Tibial artery (tissue), 4 donors: ENCODE results near the gene DAND5.
"Not testable (repeated sequence)": the region's sequence is repeated elsewhere in the genome, so short reads cannot be mapped to it uniquely, and the experiment has no call there.

Source experiments
- DNase-seq, 2 donors: peaks; one replicate each; pipeline ENCODE4 v3.0.0-alpha.2; 2019
- H3K27ac ChIP-seq, 2 donors: fragments of 200-600 bp; sonication (generic) in 1 of 2; 1 replicate in 1 of 2; 2 replicates in 1 of 2; pipeline ENCODE4 v1.5.1; 2018 to 2019; ENCODE audit warnings: mild to moderate bottlenecking in 1 of 2
- H3K27me3 ChIP-seq, 2 donors: fragments of 200-600 bp; sonication (generic) in 1 of 2; one replicate each; pipeline versions ENCODE4 v1.5.1 to v1.6.0; 2016 to 2019
- H3K36me3 ChIP-seq, 3 donors: fragments of 200-600 bp; sonication (generic) in 2 of 3; one replicate each; pipeline ENCODE4 v1.5.1; 2016 to 2019; ENCODE audit warnings: mild to moderate bottlenecking in 2 of 3
- H3K4me1 ChIP-seq, 4 donors: fragments of 200-600 bp; sonication (generic) in 2 of 4; 1 replicate in 3 of 4; 2 replicates in 1 of 4; pipeline ENCODE4 v1.5.1; 2016 to 2019
- H3K4me3 ChIP-seq, 2 donors: fragments of 200-600 bp; sonication (generic) in 1 of 2; 1 replicate in 1 of 2; 2 replicates in 1 of 2; pipeline ENCODE4 v1.5.1; 2018 to 2019; ENCODE audit warnings: mild to moderate bottlenecking in 2 of 2
- H3K9me3 ChIP-seq, 3 donors: fragments of 200-600 bp; sonication (generic) in 1 of 3; one replicate each; pipeline ENCODE4 v1.5.1; 2016 to 2019
- intact Hi-C: fragments of 100-400 bp; cut with DNase I; formaldehyde crosslinking; loops from one replicate; pipeline ENCODE4 v1.15.0; 2023; ENCODE audit warnings: low total_unique reads
- TF ChIP-seq, protein P1 (sequence below), 2 experiments: fragments of 200-600 bp in 1 of 2; fragments of 450-650 bp in 1 of 2; IDR thresholded peaks; one replicate each; pipeline ENCODE4 v1.5.1; 2017 to 2019; ENCODE audit warnings: antibody characterized with exemption in 2 of 2, mild to moderate bottlenecking in 1 of 2, moderate library complexity in 1 of 2

DAND5 gene

DNA sequence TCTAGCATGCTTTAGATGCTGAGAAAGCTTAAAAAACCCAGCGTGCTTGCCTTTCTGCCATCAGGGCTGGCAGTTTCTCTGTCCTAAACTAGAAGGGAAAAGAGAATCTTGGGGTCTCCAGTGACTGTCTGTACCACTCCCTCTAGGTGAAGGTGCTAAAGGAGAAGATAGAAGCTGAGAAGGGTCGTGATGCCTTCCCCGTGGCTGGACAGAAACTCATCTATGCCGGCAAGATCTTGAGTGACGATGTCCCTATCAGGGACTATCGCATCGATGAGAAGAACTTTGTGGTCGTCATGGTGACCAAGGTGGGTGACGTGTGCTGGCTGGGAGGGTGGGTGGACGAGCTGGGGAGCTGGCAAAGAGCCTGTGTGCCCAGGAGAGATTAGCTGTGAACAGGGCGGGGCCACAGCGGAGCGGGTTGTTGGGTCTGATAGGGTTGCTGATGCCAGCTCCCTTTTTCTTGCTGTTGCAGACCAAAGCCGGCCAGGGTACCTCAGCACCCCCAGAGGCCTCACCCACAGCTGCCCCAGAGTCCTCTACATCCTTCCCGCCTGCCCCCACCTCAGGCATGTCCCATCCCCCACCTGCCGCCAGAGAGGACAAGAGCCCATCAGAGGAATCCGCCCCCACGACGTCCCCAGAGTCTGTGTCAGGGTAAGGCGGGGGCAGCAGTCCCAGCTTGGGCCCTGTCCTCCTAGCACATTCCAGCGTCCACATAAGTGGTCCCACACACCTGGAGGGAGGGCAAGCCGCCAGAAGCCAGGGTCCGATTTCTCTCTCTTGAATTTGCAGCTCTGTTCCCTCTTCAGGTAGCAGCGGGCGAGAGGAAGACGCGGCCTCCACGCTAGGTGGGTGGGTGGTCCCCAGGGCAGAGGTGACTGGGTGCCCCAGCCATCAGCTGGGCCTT, 21.4 kb upstream of the DAND5 start:
- H3K36me3 ChIP-seq: peaks cover 60 to 80% (median 69%) of the 10 kb centered on the region in 3 donors
- no peaks in the 10 kb centered on the region for H3K9me3 ChIP-seq
- H3K4me3 ChIP-seq: no peak overlapping the region
- TF ChIP-seq, protein P1, sequence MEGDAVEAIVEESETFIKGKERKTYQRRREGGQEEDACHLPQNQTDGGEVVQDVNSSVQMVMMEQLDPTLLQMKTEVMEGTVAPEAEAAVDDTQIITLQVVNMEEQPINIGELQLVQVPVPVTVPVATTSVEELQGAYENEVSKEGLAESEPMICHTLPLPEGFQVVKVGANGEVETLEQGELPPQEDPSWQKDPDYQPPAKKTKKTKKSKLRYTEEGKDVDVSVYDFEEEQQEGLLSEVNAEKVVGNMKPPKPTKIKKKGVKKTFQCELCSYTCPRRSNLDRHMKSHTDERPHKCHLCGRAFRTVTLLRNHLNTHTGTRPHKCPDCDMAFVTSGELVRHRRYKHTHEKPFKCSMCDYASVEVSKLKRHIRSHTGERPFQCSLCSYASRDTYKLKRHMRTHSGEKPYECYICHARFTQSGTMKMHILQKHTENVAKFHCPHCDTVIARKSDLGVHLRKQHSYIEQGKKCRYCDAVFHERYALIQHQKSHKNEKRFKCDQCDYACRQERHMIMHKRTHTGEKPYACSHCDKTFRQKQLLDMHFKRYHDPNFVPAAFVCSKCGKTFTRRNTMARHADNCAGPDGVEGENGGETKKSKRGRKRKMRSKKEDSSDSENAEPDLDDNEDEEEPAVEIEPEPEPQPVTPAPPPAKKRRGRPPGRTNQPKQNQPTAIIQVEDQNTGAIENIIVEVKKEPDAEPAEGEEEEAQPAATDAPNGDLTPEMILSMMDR (IDR thresholded peaks at IDR 0.05): no peak
- intact Hi-C loops: loop anchor here (10.0 kb wide), 1 partner anchor 63 kb away; the partner anchor contains the start of genes DNASE2 and KLF1
- H3K4me1 ChIP-seq: peaks cover 0 to 36% (median 25%) of the 10 kb centered on the region in 4 donors
- H3K27me3 ChIP-seq: no peaks in the 10 kb centered on the region
- peak overlapping the region in 1 of 2 donors; percentile 20 for H3K27ac ChIP-seq
- no peak for DNase-seq

DNA sequence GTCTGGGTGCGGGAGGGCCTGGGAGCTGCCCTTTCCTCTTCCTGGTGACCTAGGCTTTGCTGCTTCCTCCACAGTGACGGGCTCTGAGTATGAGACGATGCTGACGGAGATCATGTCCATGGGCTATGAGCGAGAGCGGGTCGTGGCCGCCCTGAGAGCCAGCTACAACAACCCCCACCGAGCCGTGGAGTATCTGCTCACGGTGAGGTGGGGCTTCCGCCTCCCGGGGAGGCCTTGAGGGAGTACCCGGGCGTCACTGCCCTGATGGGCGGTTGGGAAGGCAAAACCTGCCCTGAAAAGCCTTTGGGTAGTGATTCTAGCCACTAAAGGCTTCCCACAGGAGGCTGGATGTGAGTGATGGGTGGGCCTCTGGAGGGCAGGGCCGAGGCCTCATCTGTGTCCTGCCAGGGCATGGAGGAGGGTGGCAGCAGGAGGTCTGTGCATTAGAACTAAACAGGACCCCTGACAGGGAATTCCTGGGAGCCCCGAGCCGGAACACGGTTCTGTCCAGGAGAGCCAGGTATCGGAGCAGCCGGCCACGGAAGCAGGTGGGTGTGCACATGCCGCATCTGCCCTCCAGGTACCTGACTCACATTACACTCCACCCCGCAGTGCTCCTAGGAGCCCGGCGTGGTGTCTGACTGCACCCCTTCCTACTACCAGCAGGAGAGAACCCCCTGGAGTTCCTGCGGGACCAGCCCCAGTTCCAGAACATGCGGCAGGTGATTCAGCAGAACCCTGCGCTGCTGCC, 20.6 kb upstream of the DAND5 start:
- Histone ChIP-seq H3K4me3 (no peak overlapping the region), H3K9me3 (no peaks in the 10 kb centered on the region), H3K27ac (peak overlapping the region in 1 of 2 donors; percentile 20), H3K4me1 (peaks cover 0 to 38% (median 28%) of the 10 kb centered on the region in 4 donors), H3K36me3 (peaks cover 56 to 80% (median 69%) of the 10 kb centered on the region in 3 donors), H3K27me3 (no peaks in the 10 kb centered on the region)
- DNase-seq: no peak
- TF ChIP-seq, protein P1 (IDR thresholded peaks at IDR 0.05): no peak
- intact Hi-C loops: loop anchor here (10.0 kb wide), 1 partner anchor 64 kb away; the partner anchor contains the start of genes DNASE2 and KLF1

DNA sequence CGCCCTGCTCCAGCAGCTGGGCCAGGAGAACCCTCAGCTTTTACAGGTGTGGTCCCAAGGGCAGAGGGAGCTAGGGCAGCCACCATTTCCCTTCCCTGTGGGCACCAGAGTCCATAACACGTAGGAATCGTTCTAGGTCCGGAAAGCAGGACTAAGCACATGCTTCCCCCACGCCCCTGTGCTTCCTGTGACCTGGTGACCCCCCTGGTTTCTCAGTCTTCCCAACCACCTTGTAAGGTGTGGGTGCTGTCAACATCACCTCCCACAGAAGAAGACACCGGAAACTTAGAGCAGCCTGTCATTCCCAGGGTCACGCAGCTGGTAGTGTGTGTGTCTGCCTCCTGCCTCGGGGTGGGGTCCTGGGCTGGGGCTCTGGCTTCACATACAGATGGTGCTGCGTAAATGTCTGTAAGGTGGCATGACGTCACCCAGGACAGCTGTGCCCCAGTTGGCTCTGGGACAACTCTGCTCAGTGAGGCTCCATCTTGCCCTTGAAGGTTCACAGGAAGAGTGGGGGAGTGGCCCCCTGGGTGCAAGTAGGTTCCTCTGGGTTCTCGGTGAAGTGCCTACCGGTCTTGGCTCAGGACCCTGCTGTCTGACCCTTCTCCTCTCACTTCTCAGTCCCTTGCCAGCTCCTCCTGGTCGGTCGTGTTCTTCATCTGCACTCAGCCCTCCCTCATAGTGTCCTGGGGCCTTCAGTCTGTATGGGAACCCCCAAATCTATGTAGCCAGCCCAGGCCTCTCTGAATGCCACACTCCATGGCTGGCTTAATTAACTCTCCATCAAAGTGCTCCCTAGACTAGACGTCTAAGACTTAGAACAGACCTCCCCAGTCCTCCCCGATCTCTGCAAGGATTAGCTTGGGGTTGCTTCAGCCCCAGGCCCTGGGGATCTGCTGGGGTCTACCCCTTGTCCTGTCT, 19.8 kb upstream of the DAND5 start:
- no peaks in the 10 kb centered on the region for H3K27me3 ChIP-seq
- intact Hi-C loops: loop anchor here (10.0 kb wide), 1 partner anchor 65 kb away; the partner anchor contains the start of genes DNASE2 and KLF1
- no peaks in the 10 kb centered on the region for H3K9me3 ChIP-seq
- no peak overlapping the region for H3K27ac ChIP-seq
- peaks cover 0 to 46% (median 34%) of the 10 kb centered on the region in 4 donors for H3K4me1 ChIP-seq
- peaks cover 59 to 80% (median 63%) of the 10 kb centered on the region in 3 donors for H3K36me3 ChIP-seq
- no peak for DNase-seq
- TF ChIP-seq, protein P1 (IDR thresholded peaks at IDR 0.05): no peak
- no peak overlapping the region for H3K4me3 ChIP-seq

DNA sequence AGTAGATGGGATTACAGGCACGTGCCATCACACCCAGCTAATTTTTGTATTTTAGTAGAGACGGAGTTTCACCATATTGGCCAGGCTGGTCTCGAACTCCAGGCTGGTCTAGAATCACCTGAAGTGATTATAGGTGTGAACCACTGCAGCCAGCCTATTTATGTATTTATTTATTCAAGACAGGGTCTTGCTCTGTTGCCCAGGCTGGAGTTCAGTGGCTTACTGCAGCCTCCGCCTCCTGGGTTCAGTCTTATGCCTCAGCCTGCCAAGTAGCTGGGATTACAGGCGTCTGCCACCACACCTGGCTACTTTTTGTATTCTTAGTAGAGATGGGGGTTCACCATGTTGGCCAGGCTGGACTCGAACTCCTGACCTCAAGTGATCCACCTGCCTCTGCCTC, 17.3 kb upstream of the DAND5 start:
- intact Hi-C loops, DNase-seq, H3K9me3 ChIP-seq, H3K4me3 ChIP-seq, H3K27me3 ChIP-seq: not testable (repeated sequence)
- Histone ChIP-seq H3K4me1 (peaks cover 0 to 53% (median 40%) of the 10 kb centered on the region in 4 donors), H3K27ac (peak overlapping the region; percentile 73 to 96), H3K36me3 (peaks cover 61 to 83% (median 62%) of the 10 kb centered on the region in 3 donors)

DNA sequence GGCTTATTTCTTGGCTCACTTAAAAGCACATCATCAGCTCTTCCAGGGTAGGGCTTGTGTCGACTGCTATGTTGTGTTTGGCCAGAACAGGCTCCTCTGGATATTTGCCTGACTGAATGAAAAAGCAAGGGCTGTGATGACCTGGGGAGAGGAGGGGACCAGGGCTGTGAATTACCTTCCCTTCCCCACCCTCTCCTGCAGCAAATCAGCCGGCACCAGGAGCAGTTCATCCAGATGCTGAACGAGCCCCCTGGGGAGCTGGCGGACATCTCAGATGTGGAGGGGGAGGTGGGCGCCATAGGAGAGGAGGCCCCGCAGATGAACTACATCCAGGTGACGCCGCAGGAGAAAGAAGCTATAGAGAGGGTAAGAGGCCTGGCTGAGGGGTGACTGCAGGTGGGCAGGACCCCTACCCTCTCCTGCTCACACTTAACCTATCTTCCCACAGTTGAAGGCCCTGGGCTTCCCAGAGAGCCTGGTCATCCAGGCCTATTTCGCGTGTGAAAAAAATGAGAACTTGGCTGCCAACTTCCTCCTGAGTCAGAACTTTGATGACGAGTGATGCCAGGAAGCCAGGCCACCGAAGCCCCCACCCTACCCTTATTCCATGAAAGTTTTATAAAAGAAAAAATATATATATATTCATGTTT, 16.8 kb upstream of the DAND5 start:
- Histone ChIP-seq H3K9me3 (no peaks in the 10 kb centered on the region), H3K4me3 (no peak overlapping the region), H3K27ac (peak overlapping the region; percentile 73 to 96), H3K4me1 (peaks cover 0 to 47% (median 34%) of the 10 kb centered on the region in 4 donors), H3K27me3 (no peaks in the 10 kb centered on the region), H3K36me3 (peaks cover 60 to 77% (median 61%) of the 10 kb centered on the region in 3 donors)
- DNase-seq: no peak
- TF ChIP-seq, protein P1 (IDR thresholded peaks at IDR 0.05): no peak
- intact Hi-C loops: no loop called here
